HEK293 (cell line): ENCODE results near the gene CRK.
A peak's percentile ranks its signal among the peaks of the same experiment; 100 is the strongest.

Experiments
- GLIS2 ChIP-seq: fragments of 450-650 bp; formaldehyde crosslinking; IDR thresholded peaks from 2 replicates; pipeline ENCODE4 v1.5.1; 2016; ENCODE audit warnings: missing biosample characterization, missing genetic modification characterization
- IKZF3 ChIP-seq: fragments of 450-650 bp; IDR thresholded peaks from 2 replicates; pipeline ENCODE4 v1.5.0; 2018; ENCODE audit warnings: missing biosample characterization, mild to moderate bottlenecking, missing genetic modification characterization, moderate library complexity
- KLF1 ChIP-seq: fragments of 450-650 bp; formaldehyde crosslinking; IDR thresholded peaks from 2 replicates; pipeline ENCODE4 v1.5.1; 2016; ENCODE audit warnings: missing biosample characterization, missing genetic modification characterization
- KLF9 ChIP-seq: fragments of 450-650 bp; formaldehyde crosslinking; IDR thresholded peaks from 2 replicates; pipeline ENCODE4 v1.5.1; 2016; ENCODE audit warnings: missing biosample characterization, missing genetic modification characterization, low read depth
- SP3 ChIP-seq: fragments of 450-650 bp; formaldehyde crosslinking; IDR thresholded peaks from 2 replicates; pipeline ENCODE4 v1.5.1; 2016; ENCODE audit warnings: missing biosample characterization, missing genetic modification characterization
- WT1 ChIP-seq: fragments of 450-650 bp; formaldehyde crosslinking; IDR thresholded peaks from 2 replicates; pipeline ENCODE4 v1.5.1; 2016; ENCODE audit warnings: missing biosample characterization, missing genetic modification characterization
- ZBTB7A ChIP-seq: fragments of 450-650 bp; formaldehyde crosslinking; IDR thresholded peaks from 2 replicates; pipeline ENCODE4 v1.5.1; 2016; ENCODE audit warnings: low read depth, missing biosample characterization, missing genetic modification characterization
- ZBTB8A ChIP-seq: fragments of 450-650 bp; formaldehyde crosslinking; IDR thresholded peaks from 2 replicates; pipeline ENCODE4 v1.5.1; 2016; ENCODE audit warnings: missing biosample characterization, missing genetic modification characterization
- ZEB2 ChIP-seq: fragments of 450-650 bp; formaldehyde crosslinking; IDR thresholded peaks from 2 replicates; pipeline ENCODE4 v1.5.1; 2016; ENCODE audit warnings: missing biosample characterization, missing genetic modification characterization
- ZFHX2 ChIP-seq: fragments of 450-650 bp; formaldehyde crosslinking; conservative IDR thresholded peaks from 2 replicates; pipeline ENCODE4 v1.5.1; 2016; ENCODE audit warnings: missing biosample characterization, missing genetic modification characterization
- ZFP69B ChIP-seq: fragments of 450-650 bp; formaldehyde crosslinking; IDR thresholded peaks from 2 replicates; pipeline ENCODE4 v1.5.1; 2016; ENCODE audit warnings: missing biosample characterization, missing genetic modification characterization
- ZIC2 ChIP-seq: fragments of 450-650 bp; formaldehyde crosslinking; IDR thresholded peaks from 2 replicates; pipeline ENCODE4 v1.5.1; 2016; ENCODE audit warnings: missing biosample characterization, missing genetic modification characterization
- ZNF114 ChIP-seq: fragments of 450-650 bp; formaldehyde crosslinking; IDR thresholded peaks from 2 replicates; pipeline ENCODE4 v1.5.0; 2017; ENCODE audit warnings: missing biosample characterization, missing genetic modification characterization
- ZNF121 ChIP-seq: fragments of 450-650 bp; formaldehyde crosslinking; IDR thresholded peaks from 2 replicates; pipeline ENCODE4 v1.5.1; 2016; ENCODE audit warnings: missing biosample characterization, missing genetic modification characterization
- ZNF140 ChIP-seq: fragments of 450-650 bp; formaldehyde crosslinking; IDR thresholded peaks from 2 replicates; pipeline ENCODE4 v1.5.1; 2016; ENCODE audit warnings: missing biosample characterization, missing genetic modification characterization
- ZNF239 ChIP-seq: fragments of 450-650 bp; formaldehyde crosslinking; IDR thresholded peaks from 2 replicates; pipeline ENCODE4 v1.5.1; 2016; ENCODE audit warnings: missing biosample characterization, missing genetic modification characterization
- ZNF24 ChIP-seq: fragments of 450-650 bp; formaldehyde crosslinking; IDR thresholded peaks from 2 replicates; pipeline ENCODE4 v1.5.1; 2016; ENCODE audit warnings: missing biosample characterization, missing genetic modification characterization
- ZNF335 ChIP-seq: fragments of 450-650 bp; formaldehyde crosslinking; conservative IDR thresholded peaks from 2 replicates; pipeline ENCODE4 v1.5.1; 2016; ENCODE audit warnings: missing biosample characterization, missing genetic modification characterization
- ZNF394 ChIP-seq: fragments of 450-650 bp; formaldehyde crosslinking; IDR thresholded peaks from 2 replicates; pipeline ENCODE4 v1.5.1; 2016; ENCODE audit warnings: missing biosample characterization, missing genetic modification characterization, mild to moderate bottlenecking, moderate library complexity, borderline replicate concordance
- ZNF423 ChIP-seq: fragments of 450-650 bp; formaldehyde crosslinking; IDR thresholded peaks from 2 replicates; pipeline ENCODE4 v1.5.1; 2016; ENCODE audit warnings: missing biosample characterization, missing genetic modification characterization
- ZNF426 ChIP-seq: fragments of 450-650 bp; formaldehyde crosslinking; IDR thresholded peaks from 2 replicates; pipeline ENCODE4 v1.5.1; 2017; ENCODE audit warnings: missing biosample characterization, missing genetic modification characterization, mild to moderate bottlenecking, inconsistent platforms, moderate library complexity
- ZNF48 ChIP-seq: fragments of 450-650 bp; formaldehyde crosslinking; IDR thresholded peaks from 2 replicates; pipeline ENCODE4 v1.5.1; 2016; ENCODE audit warnings: missing biosample characterization, missing genetic modification characterization
- ZNF560 ChIP-seq: fragments of 450-650 bp; formaldehyde crosslinking; IDR thresholded peaks from 2 replicates; pipeline ENCODE4 v1.5.1; 2017; ENCODE audit warnings: missing biosample characterization, missing genetic modification characterization, borderline replicate concordance
- ZNF626 ChIP-seq: fragments of 450-650 bp; sonication (Bioruptor Pico); formaldehyde crosslinking; IDR thresholded peaks from 2 replicates; pipeline ENCODE4 v1.5.1; 2018; ENCODE audit warnings: missing biosample characterization, missing genetic modification characterization, inconsistent platforms
- ZNF837 ChIP-seq: fragments of 450-650 bp; formaldehyde crosslinking; IDR thresholded peaks from 2 replicates; pipeline ENCODE4 v1.5.1; 2016; ENCODE audit warnings: missing biosample characterization, missing genetic modification characterization
- TF ChIP-seq, protein P1 (sequence below): fragments of 450-650 bp; formaldehyde crosslinking; IDR thresholded peaks from 2 replicates; pipeline ENCODE4 v1.5.1; 2016; ENCODE audit warnings: missing biosample characterization, missing genetic modification characterization
- TF ChIP-seq, protein P2 (sequence below): fragments of 450-650 bp; formaldehyde crosslinking; IDR thresholded peaks from 2 replicates; pipeline ENCODE4 v1.5.1; 2016; ENCODE audit warnings: missing biosample characterization, missing genetic modification characterization
- TF ChIP-seq, protein P3 (sequence below): fragments of 450-650 bp; formaldehyde crosslinking; IDR thresholded peaks from 2 replicates; pipeline ENCODE4 v1.5.1; 2016; ENCODE audit warnings: missing biosample characterization, missing genetic modification characterization
- TF ChIP-seq, protein P4 (sequence below): fragments of 450-650 bp; formaldehyde crosslinking; optimal IDR thresholded peaks from 2 replicates; pipeline ENCODE3; 2016; ENCODE audit warnings: missing biosample characterization, mild to moderate bottlenecking, missing genetic modification characterization
- TF ChIP-seq, protein P5 (sequence below): fragments of 450-650 bp; formaldehyde crosslinking; conservative IDR thresholded peaks from 2 replicates; pipeline ENCODE4 v1.5.1; 2016; ENCODE audit warnings: low read depth, missing biosample characterization, missing genetic modification characterization

CRK gene

DNA sequence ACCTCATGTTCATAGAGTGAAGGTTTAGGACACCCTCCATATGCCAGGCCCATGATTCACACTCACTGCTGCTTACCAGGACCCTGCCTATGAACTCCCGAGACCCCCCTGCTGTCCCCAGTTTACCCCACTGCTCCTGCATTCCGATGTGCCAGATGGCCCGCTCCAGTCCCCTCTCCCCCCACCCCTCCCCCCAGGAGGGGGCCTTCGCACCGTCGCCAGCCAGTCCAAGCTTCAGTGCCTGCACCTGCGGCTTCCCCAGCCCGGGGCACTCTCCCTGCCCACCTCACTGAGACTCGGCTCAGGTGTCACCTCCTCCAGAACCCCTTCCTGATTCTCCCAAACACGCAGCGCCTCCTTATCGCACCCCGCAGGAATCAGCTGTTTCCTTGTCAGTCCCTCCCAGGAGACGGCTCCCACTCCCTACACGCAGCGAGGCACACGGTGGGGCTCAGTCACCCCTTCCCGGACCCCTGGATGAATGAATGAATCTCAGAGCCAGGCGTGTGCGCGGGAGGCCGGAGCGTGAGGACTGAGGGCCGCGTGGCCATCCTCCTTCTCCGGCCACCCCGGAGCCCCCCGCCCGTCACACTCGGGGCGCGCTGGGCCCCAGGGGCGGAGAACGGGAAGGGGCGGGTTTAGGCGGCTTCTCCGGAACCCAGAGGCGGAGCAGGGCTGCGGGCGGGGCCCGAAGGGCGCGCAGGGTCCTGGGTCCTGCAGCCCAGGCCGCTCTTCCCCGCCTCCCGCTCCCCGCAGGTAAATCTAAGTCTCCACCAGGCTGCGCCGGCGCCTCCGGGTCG lies 34.8 kb upstream of the CRK start (continued):
- TF ChIP-seq, protein P1, sequence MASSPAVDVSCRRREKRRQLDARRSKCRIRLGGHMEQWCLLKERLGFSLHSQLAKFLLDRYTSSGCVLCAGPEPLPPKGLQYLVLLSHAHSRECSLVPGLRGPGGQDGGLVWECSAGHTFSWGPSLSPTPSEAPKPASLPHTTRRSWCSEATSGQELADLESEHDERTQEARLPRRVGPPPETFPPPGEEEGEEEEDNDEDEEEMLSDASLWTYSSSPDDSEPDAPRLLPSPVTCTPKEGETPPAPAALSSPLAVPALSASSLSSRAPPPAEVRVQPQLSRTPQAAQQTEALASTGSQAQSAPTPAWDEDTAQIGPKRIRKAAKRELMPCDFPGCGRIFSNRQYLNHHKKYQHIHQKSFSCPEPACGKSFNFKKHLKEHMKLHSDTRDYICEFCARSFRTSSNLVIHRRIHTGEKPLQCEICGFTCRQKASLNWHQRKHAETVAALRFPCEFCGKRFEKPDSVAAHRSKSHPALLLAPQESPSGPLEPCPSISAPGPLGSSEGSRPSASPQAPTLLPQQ (tag by site-specific recombination): peak; percentile 78
- TF ChIP-seq WT1 (tag by site-specific recombination) (peak; percentile 81), ZNF140 (tag by site-specific recombination) (no peak), ZIC2 (tag by site-specific recombination) (peak; percentile 76), ZNF239 (peak; percentile 38; the same call in 1 of the 2 replicates), ZFHX2 (tag by site-specific recombination) (peak; percentile 75), ZNF837 (tag by site-specific recombination) (no peak), KLF1 (peak; percentile 82), ZNF560 (no peak), ZNF24 (tag by site-specific recombination) (peak; percentile 65; the same call in 1 of the 2 replicates), ZBTB7A (tag by site-specific recombination) (peak; percentile 83; the same call in 1 of the 2 replicates), ZEB2 (peak; percentile 48), ZBTB8A (tag by site-specific recombination) (peak; percentile 94), ZNF121 (no peak), ZNF426 (tag by site-specific recombination) (no peak), IKZF3 (tag by site-specific recombination) (no peak; the same call in 1 of the 2 replicates), ZNF423 (tag by site-specific recombination) (peak; percentile 42; the same call in 1 of the 2 replicates), ZNF626 (tag by site-specific recombination) (no peak), GLIS2 (tag by site-specific recombination) (peak; percentile 87), ZNF114 (tag by site-specific recombination) (no peak), KLF9 (tag by site-specific recombination) (peak; percentile 49; the same call in 1 of the 2 replicates), ZNF48 (tag by site-specific recombination) (no peak), ZFP69B (tag by site-specific recombination) (peak; percentile 84), ZNF394 (tag by site-specific recombination) (0 out of 2 replicates have a peak, but pooled peaks have one; percentile 20), ZNF335 (peak; percentile 99), SP3 (tag by site-specific recombination) (peak; percentile 84)
- TF ChIP-seq, protein P2, sequence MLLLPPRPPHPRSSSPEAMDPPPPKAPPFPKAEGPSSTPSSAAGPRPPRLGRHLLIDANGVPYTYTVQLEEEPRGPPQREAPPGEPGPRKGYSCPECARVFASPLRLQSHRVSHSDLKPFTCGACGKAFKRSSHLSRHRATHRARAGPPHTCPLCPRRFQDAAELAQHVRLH (tag by site-specific recombination): no peak
- TF ChIP-seq, protein P3, sequence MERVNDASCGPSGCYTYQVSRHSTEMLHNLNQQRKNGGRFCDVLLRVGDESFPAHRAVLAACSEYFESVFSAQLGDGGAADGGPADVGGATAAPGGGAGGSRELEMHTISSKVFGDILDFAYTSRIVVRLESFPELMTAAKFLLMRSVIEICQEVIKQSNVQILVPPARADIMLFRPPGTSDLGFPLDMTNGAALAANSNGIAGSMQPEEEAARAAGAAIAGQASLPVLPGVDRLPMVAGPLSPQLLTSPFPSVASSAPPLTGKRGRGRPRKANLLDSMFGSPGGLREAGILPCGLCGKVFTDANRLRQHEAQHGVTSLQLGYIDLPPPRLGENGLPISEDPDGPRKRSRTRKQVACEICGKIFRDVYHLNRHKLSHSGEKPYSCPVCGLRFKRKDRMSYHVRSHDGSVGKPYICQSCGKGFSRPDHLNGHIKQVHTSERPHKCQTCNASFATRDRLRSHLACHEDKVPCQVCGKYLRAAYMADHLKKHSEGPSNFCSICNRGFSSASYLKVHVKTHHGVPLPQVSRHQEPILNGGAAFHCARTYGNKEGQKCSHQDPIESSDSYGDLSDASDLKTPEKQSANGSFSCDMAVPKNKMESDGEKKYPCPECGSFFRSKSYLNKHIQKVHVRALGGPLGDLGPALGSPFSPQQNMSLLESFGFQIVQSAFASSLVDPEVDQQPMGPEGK (tag by site-specific recombination): peak; percentile 91
- TF ChIP-seq, protein P4, sequence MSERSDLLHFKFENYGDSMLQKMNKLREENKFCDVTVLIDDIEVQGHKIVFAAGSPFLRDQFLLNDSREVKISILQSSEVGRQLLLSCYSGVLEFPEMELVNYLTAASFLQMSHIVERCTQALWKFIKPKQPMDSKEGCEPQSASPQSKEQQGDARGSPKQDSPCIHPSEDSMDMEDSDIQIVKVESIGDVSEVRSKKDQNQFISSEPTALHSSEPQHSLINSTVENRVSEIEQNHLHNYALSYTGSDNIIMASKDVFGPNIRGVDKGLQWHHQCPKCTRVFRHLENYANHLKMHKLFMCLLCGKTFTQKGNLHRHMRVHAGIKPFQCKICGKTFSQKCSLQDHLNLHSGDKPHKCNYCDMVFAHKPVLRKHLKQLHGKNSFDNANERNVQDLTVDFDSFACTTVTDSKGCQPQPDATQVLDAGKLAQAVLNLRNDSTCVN (tag by site-specific recombination): peak; percentile 69
- TF ChIP-seq, protein P5, sequence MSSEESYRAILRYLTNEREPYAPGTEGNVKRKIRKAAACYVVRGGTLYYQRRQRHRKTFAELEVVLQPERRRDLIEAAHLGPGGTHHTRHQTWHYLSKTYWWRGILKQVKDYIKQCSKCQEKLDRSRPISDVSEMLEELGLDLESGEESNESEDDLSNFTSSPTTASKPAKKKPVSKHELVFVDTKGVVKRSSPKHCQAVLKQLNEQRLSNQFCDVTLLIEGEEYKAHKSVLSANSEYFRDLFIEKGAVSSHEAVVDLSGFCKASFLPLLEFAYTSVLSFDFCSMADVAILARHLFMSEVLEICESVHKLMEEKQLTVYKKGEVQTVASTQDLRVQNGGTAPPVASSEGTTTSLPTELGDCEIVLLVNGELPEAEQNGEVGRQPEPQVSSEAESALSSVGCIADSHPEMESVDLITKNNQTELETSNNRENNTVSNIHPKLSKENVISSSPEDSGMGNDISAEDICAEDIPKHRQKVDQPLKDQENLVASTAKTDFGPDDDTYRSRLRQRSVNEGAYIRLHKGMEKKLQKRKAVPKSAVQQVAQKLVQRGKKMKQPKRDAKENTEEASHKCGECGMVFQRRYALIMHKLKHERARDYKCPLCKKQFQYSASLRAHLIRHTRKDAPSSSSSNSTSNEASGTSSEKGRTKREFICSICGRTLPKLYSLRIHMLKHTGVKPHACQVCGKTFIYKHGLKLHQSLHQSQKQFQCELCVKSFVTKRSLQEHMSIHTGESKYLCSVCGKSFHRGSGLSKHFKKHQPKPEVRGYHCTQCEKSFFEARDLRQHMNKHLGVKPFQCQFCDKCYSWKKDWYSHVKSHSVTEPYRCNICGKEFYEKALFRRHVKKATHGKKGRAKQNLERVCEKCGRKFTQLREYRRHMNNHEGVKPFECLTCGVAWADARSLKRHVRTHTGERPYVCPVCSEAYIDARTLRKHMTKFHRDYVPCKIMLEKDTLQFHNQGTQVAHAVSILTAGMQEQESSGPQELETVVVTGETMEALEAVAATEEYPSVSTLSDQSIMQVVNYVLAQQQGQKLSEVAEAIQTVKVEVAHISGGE (tag by site-specific recombination): peak; percentile 53
